Activated T-cell treated with anti-CD3 and anti-CD28 coated beads for 48 hours (primary cell): Measurements from ENCODE around the gene RPTOR.

ENCODE experiments used
- DNase-seq: peaks from one replicate; pipeline ENCODE4 v3.0.0-alpha.2; 2020; ENCODE audit warnings: low read depth

RPTOR gene

DNA sequence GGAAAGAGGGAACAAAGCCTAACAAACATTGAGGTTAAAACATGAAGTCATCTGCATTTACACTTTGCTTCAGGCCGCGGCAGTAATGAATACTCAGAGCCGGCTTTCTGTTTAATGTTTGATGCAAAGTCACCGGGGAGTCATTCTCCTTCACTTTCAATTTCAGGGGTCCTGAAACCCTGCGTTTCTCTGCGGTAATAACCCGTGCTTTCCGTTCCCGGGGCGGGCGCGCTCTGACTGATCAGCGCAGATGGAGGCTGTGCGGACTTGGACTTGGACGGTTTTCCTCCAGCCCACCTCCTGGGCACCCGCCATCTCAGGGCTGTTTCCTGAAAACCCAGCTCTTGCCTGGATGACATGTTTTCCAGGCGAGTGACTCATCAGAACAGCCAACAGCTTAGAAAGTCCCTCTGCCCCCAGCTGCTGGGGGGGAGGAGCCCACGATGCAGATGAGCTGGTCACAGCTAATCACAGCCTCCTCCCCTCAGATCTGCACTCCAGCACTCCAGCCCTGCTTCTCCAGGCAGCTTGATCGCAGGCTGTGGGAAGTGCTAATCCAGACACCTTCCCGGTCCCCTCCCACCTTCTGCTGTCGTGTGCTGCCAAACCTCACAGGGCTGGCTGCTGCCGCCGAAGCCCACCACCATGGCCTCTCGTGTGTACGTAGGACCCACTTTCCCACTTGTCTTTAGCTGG lies 288.4 kb downstream of the RPTOR start:
- DNase-seq = peak; percentile 81

DNA sequence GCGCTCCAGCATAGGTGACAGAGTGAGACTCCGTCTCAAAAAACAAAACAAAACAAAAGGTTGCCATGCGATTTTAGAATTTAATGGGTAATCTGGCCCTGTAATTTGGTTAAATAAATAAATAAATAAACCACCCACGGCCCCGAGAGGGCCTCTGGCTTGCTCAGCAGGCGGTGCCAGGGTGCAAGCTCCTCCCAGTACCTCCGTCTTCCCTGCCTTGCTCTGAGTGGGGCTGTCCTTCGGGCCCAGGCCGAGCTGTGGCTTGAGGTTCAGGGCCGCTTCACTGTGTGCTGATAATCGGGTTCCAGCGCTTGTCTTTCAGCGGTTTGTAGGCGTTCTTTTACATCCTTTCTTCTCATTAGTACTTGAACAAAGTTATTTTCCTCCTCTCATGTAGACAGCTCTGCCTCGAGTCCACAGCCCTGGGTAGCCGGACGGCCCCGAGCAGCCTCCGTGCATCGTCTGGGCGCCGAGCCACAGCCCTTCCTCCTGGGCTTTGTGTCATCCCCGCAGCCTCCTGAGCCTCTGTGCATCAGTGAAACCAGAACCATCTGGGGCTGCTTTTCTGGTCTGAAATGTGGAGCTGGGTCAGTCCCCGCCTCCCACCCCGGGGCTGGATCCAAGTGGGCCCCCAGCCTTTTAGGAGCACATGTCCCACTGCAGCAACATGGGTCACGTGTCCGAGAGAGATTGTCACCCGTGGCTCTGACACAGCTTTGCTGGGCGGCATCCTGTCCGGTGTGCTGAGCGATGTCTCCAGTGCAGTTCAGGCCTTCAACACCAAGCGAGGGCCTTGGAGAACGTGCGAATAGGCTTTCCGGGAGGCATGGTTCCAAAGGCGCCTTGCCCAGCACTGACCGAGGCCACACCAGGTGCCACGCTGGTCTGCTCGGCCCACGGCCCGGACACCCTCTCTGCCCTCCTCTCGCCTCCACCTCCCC lies 289.6 kb downstream of the RPTOR start:
- no peak for DNase-seq

DNA sequence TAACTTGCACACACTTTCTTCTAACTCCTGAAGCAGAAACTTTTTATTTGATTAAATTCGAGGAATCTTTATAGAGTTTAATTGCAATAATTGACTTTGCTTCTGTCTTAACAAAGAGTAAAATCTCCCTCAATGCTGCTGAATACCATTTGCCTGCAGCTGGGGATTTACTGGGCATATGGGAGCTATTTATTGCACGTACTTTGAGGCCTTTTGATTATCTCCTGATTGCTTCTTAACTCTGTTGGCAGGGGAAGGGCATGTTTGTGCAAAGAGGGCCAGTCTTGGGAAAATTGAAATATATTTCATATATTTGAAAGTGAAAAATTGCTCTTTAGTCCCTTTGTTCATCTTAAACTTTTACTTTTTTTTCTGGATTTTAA lies 290.2 kb downstream of the RPTOR start:
- DNase-seq = no peak

DNA sequence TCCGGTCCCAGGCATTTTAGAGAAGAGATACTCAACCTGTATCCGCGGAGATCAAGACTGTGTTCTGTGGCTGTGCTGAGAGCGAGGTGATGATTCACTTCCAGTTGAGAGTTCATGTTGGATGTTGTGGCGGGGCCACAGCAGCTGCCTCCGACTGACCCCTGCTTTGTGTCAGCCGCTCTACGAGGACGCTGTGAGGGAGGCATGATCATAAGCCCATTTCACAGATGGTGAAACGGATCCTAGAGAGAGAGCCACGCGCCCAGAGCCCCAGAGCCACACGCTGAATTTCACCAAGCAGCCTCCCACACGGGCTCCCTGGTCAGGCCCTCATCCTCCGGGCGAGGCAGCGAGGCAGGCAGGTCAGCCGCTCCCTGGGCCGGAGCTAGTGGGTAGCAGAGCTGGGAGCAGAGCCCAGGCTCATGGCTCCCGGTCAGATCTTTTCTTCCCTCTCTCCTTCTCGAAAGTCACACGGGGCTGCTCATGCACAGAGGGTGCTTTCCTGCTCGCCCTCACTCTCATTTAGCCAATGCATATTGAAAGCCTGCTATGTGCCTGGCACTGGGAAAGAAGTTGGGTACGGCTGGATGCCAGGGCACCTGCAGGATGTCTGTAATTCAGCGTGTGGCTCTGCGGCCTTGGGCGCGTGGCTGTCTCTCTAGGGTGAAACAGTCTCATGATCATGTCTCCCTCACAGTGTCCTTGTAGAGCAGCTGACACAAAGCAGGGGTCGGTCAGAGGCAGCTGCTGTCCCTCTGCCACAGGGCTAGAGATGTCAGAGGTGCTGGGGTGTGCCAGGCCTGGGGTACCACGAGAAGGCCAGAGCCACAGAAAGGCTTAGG lies 291.4 kb downstream of the RPTOR start:
- DNase-seq = no peak

DNA sequence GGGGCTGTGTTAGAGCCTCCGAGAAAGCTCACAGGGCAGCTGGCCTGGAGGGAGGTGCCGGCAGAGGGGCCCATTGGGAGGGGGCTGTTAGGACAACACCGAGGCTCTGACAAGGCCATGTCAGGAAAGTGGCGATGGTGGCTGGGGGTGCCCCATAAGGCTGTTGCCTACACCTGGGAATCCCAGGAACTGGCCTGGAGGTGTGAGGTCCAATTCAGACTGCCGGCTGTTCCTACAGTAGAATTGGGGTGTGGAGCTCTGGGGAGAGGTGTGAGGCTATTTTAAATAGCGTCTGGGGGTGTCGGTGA lies 292.0 kb downstream of the RPTOR start:
- no peak for DNase-seq

DNA sequence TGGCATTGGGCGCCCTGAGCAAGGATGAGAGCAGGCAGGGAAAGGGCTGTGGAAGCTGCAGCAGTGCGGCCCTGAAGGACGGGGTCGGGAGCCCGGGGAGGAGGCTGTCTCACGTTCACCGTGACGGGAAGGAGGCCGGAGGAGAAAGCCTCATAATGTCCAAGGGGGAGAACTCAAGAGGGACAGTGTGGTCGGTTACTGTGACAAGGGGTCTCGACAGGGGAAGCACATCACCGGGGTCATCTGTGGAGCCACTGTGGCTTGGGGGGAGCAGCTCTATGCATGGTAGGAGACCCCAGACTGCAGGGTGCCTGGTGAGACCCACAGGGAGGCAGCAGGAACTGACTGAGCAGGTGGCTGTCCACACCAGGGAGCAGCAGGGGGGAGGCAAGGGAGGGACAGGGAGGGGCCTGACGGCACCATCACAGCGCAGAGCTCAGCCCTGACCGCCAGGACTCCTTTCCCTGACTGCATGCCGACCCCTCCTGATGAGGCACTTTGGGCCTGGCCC lies 292.4 kb downstream of the RPTOR start:
- no peak for DNase-seq

DNA sequence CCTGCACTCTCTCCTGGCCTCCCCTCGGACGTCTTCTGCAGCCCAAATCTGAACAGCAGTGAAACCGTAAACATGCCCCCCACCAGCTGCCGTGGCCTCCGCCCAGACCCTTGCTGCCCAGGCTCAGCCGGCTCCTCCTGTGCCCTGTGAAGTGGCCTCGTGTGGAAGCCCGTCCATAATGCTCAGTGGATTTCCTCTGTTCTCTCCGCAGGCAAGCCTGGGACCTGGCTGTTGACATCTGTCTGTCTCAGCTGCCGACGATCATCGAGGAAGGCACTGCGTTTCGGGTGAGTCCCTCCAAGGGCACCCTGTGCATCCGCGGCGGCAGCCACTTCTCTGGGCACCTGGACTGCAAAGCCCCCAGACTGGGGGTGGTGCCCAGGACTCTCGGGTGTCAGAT lies 293.1 kb downstream of the RPTOR start:
- no peak for DNase-seq

DNA sequence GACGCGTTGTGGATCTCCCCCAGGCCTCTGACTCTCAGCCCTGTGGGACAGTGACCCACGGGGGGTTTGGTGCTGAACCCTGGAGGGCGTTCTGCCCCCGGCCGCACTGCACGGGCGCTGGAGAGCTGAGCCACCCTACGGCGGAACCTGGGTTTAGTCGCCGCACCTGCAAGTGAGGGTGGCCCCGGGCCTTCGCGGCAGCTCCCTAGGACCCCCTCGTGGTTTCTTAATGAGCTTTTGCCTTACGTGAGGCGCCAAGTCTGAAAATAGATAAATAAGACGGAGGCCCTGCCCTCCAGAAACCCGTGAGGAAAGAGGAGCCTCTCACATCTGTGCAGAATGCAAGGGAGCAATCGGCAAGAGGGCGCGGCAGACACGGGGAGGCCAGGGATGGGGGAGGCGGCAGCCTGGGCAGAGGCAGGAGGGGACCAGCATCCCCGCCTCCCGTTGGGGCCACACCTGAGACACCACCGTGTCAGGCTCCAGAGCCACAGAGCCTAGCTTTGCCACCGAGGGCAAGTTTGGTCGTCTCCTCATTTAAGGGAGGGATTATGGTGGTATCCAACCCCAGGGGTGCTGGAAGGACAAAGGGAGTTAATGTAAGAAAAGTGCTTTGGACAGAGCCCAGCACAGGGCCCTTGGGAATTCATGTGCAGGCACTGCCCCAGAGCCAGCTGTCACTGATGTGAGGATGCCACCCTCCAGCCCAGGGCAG lies 293.8 kb downstream of the RPTOR start:
- no peak for DNase-seq

DNA sequence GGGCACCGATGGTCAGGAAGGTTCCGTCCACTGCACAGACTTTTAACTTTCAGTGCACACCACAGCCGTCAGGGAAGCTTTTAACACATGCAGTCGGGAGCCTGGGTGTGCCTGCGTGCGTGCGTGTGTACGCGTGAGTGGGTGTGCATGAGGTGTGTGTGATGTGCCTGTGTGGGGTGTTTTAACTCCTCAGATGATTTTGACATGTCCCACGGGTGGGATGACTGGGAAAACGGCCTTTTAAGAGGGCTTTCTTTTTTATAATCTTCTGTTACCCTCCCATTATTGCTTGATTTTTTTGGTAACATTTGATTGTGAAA lies 294.3 kb downstream of the RPTOR start:
- no peak for DNase-seq

DNA sequence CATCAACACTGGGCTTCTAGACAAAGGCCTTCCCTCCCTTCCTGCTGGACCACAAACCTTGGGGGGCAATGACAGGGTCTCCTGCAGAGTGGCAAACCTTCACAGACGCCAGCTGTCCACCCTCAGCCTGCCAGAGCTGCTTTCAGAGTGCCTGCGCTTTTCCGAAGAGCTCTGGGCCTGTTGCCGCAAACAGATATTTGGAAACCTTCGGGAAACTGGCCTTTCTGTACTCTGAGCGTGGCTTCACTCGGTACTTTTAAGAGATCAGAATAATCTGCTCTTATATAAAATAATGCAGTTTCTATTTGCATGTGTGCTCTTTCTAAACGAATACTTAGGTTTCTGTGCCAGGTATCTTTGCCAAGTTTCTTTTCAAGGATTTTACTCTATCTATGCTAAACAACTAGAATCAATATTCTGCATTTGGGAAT lies 294.9 kb downstream of the RPTOR start:
- DNase-seq = no peak

DNA sequence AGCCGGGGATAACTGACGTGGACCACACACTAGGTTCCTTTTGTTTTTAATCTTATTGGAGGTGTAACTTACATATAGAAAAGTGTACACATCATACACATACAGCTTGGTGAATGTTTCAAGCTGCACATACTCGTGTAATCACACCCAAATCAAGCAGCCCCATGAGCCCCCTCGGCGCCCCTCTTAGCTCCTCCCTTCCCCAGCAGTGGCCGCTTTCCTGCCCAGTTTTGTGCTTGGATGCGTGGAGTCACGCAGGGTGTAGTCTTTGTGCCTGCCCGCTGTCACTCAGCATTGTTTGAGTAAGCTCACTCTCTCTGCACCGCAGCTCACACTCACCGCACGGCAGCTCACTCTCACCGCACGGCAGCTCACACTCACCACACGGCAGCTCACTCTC lies 295.3 kb downstream of the RPTOR start:
- no peak for DNase-seq

DNA sequence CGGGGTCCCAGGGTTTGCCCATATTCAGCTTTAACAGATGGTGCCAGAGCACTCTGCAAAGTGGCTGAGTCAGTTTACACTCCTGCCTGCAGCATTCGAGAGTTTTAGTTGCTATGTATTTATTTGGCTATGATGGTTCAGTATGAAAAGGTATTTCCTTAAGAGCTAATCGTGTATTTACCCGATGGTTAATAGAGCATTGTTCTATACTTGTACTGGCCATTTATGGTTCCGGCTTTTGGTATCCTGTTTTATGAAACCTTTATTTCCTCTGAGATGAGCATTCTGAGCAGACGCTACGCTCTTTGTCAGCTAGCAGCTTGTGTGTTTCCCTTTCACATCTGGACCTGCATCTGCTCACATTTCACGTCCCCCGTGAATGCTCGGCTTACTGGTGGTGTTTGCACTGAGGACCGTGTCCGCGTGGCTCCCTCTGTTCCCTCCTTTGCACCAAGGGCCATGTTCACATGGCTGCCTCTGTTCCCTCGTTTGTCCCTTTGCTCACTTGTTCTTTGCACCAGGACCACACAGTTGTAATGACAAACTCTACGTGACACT lies 297.9 kb downstream of the RPTOR start:
- no peak for DNase-seq

DNA sequence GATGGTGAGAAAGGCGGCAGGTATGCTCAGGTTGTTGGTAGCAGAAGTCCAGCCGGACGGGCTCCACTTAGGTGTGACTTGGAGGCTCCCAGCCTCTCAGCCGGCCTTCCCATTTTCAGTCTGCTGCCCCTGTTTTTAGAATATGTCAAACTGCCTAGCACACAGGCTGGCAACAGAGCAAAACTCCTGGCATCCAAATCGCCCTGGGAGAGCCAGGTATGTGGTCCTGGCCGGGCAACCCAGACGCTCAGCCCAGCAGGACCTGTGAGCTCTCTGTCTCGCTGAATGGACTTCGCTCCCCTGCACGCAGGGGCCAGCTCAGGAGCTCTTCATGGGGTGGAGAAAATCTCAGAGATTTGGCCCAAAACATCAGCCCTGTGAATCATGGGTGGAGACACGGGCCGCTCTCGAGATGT lies 299.1 kb downstream of the RPTOR start:
- DNase-seq = no peak

DNA sequence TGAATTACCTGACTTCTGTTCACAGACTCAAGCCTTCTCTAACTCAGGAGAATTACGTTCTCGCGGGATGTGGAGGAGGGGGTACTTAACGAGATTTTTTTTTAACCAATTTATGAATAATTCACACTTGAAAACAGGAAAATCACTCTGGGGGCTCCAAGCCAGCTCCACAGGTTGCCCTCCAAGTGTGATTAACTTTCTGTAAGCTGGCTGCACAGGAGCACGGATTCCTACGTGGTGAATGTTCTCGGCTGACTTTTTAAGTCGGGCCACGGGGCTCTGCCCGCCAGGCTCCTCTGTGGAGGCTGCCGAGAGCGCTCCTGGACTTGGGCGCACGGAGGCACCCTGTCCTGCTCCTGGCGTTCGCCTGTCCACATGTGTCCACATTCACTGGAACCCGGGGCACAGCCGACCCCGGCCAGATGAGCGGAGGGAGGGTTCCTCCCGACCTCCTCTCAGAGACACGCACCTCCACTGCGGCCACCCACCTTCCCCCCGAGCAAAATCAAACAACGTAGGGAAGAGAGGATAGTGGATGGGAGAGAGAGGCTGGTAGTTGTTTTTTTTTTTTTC lies 299.9 kb downstream of the RPTOR start:
- DNase-seq = no peak

DNA sequence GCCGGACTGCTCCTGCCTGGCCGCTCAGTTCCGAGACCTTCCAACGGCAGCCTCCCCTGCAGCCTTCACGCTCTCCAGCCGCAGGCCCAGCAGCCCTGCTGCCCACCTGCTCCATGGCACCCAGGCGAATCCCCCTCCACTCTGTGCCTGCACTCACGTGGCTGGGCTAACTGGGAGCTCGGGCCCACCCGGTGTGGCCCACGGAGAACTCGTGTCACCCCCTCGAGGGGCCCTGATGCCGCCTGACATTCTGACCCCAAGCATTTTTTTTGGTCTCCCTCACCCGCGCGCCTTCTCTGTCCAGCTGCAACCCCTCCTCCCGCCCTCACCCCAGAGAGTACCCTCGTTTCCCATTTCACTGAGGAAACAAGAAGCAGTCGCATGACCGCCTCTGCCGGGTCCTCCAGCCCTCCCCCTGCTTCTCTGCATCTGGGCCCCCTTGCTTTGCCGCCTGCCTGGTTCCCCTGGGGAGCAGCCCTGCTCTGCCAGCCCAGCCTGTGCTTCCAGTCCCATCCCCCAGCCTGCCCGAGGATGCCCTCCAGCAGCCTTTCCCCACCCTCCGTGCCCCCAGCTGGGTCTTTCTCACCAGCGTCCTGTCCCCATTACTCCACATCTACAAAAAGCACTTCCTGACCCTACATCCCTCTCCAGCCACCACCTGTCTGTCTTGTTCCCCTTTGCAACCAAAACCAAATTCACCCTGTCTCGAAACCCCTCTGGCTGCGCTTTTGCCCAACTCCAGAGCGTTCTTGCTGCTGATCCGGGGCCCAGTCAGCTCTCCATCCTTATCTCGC lies 300.6 kb downstream of the RPTOR start:
- DNase-seq = no peak

DNA sequence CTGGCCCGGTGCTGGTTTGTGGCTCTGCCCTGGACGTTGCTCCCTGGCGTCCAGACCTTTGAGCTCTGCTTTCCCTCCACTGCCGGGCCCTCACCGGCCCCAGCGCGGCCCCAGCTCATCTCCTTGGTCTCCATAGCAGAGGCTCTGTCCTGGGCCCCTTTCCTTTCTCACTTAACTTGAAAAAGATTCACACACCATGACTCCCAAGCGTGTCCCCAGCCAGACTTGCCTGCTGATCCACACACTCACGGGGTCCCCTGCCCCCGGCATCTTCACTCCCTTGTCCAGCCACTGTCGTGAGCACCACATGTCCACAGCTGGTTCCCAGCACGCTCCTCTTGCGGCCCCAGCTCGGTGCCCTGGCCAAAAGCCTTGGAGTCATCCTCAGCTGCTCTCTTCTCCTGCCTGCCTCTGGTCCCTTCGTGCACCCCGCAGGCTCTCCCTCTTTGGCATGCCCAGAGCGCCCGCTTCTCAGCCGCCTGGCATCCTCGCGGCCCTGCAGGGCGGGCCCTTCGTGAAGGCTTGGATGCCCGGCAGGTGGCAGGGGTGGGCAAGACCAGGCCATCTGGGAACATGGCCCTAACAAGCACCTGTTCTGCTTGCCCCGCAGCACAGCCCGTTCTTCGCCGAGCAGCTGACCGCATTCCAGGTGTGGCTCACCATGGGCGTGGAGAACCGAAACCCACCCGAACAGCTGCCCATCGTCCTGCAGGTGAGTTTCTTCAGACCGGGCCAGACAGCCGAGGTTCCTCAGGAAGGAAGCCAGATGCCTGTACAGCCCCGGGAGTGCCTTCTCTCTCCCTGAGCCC lies 301.4 kb downstream of the RPTOR start:
- DNase-seq = no peak

DNA sequence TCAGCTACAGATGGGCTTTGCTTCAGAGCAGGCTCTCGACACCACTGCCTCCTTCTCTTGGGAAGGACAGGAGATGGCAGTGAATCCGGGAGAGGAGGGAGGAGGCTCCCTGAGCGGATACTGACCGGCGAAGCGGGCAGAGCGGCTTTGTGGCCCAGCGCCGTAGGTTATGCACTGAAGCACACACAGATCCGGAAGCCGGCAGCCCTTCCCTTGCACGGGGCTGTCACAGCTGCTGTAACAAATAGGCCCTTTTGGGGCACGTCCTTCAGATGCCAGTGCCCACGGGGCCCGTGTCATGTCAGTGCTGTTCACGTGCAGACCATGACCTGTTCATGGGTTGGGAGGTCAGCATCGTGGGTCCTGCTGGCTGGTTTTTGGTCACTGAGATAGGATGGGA lies 302.3 kb downstream of the RPTOR start:
- no peak for DNase-seq

DNA sequence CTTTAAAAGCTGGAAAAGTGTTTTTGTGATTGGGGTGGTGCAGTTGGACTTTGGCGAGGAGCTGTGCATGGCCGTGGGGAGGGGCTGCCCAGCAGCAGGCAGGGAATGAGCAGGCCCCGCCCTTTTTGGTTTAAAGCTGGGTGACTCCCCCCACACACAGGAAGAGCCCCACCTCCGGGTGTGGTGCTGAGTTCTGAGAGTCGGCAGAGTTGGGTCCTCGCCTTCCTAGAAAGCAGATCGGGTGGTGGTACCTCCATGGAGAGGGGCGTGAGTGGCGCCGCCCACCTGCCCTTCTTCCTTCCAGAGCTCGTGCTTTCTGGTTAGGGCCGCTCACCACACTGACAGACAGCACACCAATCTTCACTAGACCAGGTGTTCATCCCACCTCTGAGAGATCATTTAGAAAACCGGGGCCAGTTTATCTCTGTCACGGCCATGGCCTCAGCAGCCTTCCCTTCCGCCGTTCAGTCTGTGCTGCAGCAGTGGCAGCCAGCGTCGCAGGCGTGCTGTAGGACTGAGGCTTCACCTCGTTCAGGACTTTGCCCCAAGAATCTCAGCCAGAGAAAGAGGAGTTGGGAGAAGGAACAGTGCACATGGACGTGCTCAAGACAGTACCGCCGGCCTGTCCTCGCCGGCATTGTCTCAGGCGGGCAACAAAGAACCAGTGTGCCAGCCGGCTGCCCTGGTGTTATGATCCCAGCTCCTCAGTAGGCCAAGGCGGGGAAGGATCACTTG lies 303.0 kb downstream of the RPTOR start:
- DNase-seq = peak; percentile 47
